Measurements from ENCODE around the gene NREP. TPM values are rescaled to one million over a fixed set of nuclear protein-coding genes. Genes with fewer than 3 reads are reported as not detected.

The NREP gene
- total RNA-seq, 2 donors from 2014 or later: 16.6 to 19.0 TPM

GRCh38 chr5:111704452-111705085 lies 52.4 kb downstream of the NREP start:
- Histone ChIP-seq H3K27me3 (no peaks in the 10 kb centered on the region), H3K4me1 (peaks cover 4% of the 10 kb centered on the region), H3K9ac (ENCODE audit: low read depth in 2 of 2, low read length in 2 of 2) (no peak overlapping the region), H3K36me3 (no peaks in the 10 kb centered on the region), H3K4me3 (no peak overlapping the region), H3K27ac (no peak overlapping the region), H3K9me3 (no peaks in the 10 kb centered on the region)
- no peak for DNase-seq
- intact Hi-C loops (cut with DNase I): no loop called here
- TF ChIP-seq CTCF (IDR thresholded peaks at IDR 0.05): no peak

- H3K9ac ChIP-seq (ENCODE audit: low read depth in 2 of 2, low read length in 2 of 2): no peak overlapping the region
- H3K27ac ChIP-seq: no peak overlapping the region
- intact Hi-C loops (cut with DNase I): no loop called here
- no peak for DNase-seq
- H3K27me3 ChIP-seq: no peaks in the 10 kb centered on the region
- H3K9me3 ChIP-seq: no peaks in the 10 kb centered on the region
- no peak for TF ChIP-seq CTCF (IDR thresholded peaks at IDR 0.05)
- no peaks in the 10 kb centered on the region for H3K36me3 ChIP-seq
- H3K4me3 ChIP-seq: no peak overlapping the region
- peaks cover 4% of the 10 kb centered on the region for H3K4me1 ChIP-seq
Measured at GRCh38 chr5:111703662-111704061, 53.3 kb downstream of the NREP start.

- no peak for TF ChIP-seq CTCF (IDR thresholded peaks at IDR 0.05)
- H3K9me3 ChIP-seq: no peaks in the 10 kb centered on the region
- peak; percentile 50 for DNase-seq
- no peak overlapping the region for H3K4me3 ChIP-seq
- H3K4me1 ChIP-seq: peaks cover 4% of the 10 kb centered on the region
- no peak overlapping the region for H3K27ac ChIP-seq
- no peaks in the 10 kb centered on the region for H3K36me3 ChIP-seq
- intact Hi-C loops (cut with DNase I): no loop called here
- no peak overlapping the region for H3K9ac ChIP-seq (ENCODE audit: low read depth in 2 of 2, low read length in 2 of 2)
- H3K27me3 ChIP-seq: no peaks in the 10 kb centered on the region
Measured at GRCh38 chr5:111699976-111700375, 57.0 kb downstream of the NREP start.

- Histone ChIP-seq H3K27ac (no peak overlapping the region), H3K9ac (ENCODE audit: low read depth in 2 of 2, low read length in 2 of 2) (no peak overlapping the region), H3K4me3 (no peak overlapping the region), H3K27me3 (no peaks in the 10 kb centered on the region), H3K9me3 (no peaks in the 10 kb centered on the region), H3K36me3 (no peaks in the 10 kb centered on the region), H3K4me1 (peaks cover 4% of the 10 kb centered on the region)
- TF ChIP-seq CTCF (IDR thresholded peaks at IDR 0.05): no peak
- DNase-seq: no peak
- intact Hi-C loops (cut with DNase I): no loop called here
Measured at GRCh38 chr5:111699324-111699723, 57.7 kb downstream of the NREP start.

- Histone ChIP-seq H3K4me3 (no peak overlapping the region), H3K27me3 (no peaks in the 10 kb centered on the region), H3K4me1 (peaks cover 4% of the 10 kb centered on the region), H3K9ac (ENCODE audit: low read depth in 2 of 2, low read length in 2 of 2) (no peak overlapping the region), H3K36me3 (no peaks in the 10 kb centered on the region), H3K9me3 (no peaks in the 10 kb centered on the region), H3K27ac (no peak overlapping the region)
- no peak for TF ChIP-seq CTCF (IDR thresholded peaks at IDR 0.05)
- no peak for DNase-seq
- intact Hi-C loops (cut with DNase I): no loop called here
Measured at GRCh38 chr5:111697881-111698757, 58.9 kb downstream of the NREP start.
